GM12878 (cell line): ENCODE results near the gene BICC1. TPM values are rescaled to one million over a fixed set of nuclear protein-coding genes. Genes with fewer than 3 reads are reported as not detected.

Experiments used
- ATAC-seq: fragments of 200-7000 bp; cut with Tn5 transposase; 3 replicates; pipeline ENCODE4 v1.9.1; 2020; ENCODE audit warnings: mild to moderate bottlenecking, moderate library complexity
- BruUV-seq: library from RNA; stranded (reverse); fragments of 400-500 nt; replicated peaks from 2 replicates; lab custom pipeline; 2021; lab: Mats Ljungman, UMichigan
- CTCF ChIA-PET: fragments of 300-600 bp; sonication (Branson Sonifier 250); formaldehyde crosslinking; extraction: SDS; loops from one replicate; lab custom pipeline; 2021; ENCODE audit warnings: inconsistent platforms; lab: Yijun Ruan, JAX
- POLR2A ChIA-PET: fragments of 350-600 bp; formaldehyde crosslinking; extraction: SDS; loops from one replicate; lab custom pipeline; 2021; ENCODE audit warnings: inconsistent platforms; lab: Charles Lee
- RAD21 ChIA-PET: fragments of 300-600 bp; sonication (Branson Sonifier 250); formaldehyde crosslinking; loops from one replicate; lab custom pipeline; 2023; ENCODE audit warnings: antibody characterized with exemption; ENCODE audit not compliant: unreplicated experiment; lab: Charles Lee
- SMC1A ChIA-PET: fragments of 300-600 bp; sonication (Branson Sonifier 250); formaldehyde crosslinking; loops from one replicate; lab custom pipeline; 2023; ENCODE audit not compliant: unreplicated experiment, uncharacterized antibody; lab: Charles Lee
- DNase-seq: peaks from one replicate; pipeline ENCODE4 v3.0.0-alpha.2; 2011; ENCODE audit warnings: low read depth, low spot score
- FAIRE-seq: peaks from 3 replicates; lab custom pipeline; 2011; peaks lifted over from hg19 to GRCh38; lab: Jason Lieb, UNC
- H2AFZ ChIP-seq: 2 replicates; pipeline ENCODE4 v1.6.0; 2011; ENCODE audit warnings: low read depth, low read length, control low read depth; ENCODE audit not compliant: control insufficient read depth
- H3K27ac ChIP-seq: 2 replicates; pipeline ENCODE4 v1.5.1; 2011; ENCODE audit warnings: control low read depth; ENCODE audit not compliant: control insufficient read depth, insufficient read depth
- H3K27me3 ChIP-seq, 2 experiments: replicated peaks in 1 of 2; 2 replicates each; pipeline versions ENCODE4 v1.6.0 to v1.6.1; 2011; ENCODE audit warnings: low read length in 1 of 2; ENCODE audit not compliant: control insufficient read depth in 2 of 2, insufficient read depth in 2 of 2
- H3K36me3 ChIP-seq, 2 experiments: 2 replicates each; pipeline ENCODE4 v1.5.1; 2011; ENCODE audit warnings: low read length in 1 of 2; ENCODE audit not compliant: control insufficient read depth in 2 of 2, insufficient read depth in 2 of 2
- H3K4me1 ChIP-seq: 2 replicates; pipeline ENCODE4 v1.6.1; 2011; ENCODE audit warnings: mild to moderate bottlenecking, low read length, moderate library complexity, mixed read lengths; ENCODE audit not compliant: control insufficient read depth, insufficient read depth
- H3K4me2 ChIP-seq: 2 replicates; pipeline ENCODE4 v1.6.0; 2011; ENCODE audit warnings: control low read depth; ENCODE audit not compliant: control insufficient read depth, insufficient read depth
- H3K4me3 ChIP-seq: fragments of 200-600 bp; sonication (generic); 2 replicates; pipeline ENCODE4 v1.5.1; 2016
- H3K79me2 ChIP-seq: 2 replicates; pipeline ENCODE4 v1.6.0; 2011; ENCODE audit warnings: low read length; ENCODE audit not compliant: control insufficient read depth, insufficient read depth
- H3K9ac ChIP-seq: 2 replicates; pipeline ENCODE4 v1.8.0; 2011; ENCODE audit warnings: low read length, control low read depth, mixed read lengths; ENCODE audit not compliant: control insufficient read depth, insufficient read depth
- H3K9me3 ChIP-seq: replicated peaks from 3 replicates; pipeline ENCODE4 v1.5.1; 2011; ENCODE audit warnings: mild to moderate bottlenecking, low read length; ENCODE audit not compliant: control insufficient read depth, insufficient read depth
- H4K20me1 ChIP-seq: 2 replicates; pipeline ENCODE4 v1.6.0; 2011; ENCODE audit not compliant: control insufficient read depth, insufficient read depth
- EP300 ChIP-seq, 2 experiments: fragments of 150-350 bp in 1 of 2; IDR thresholded peaks; 2 replicates each; pipeline ENCODE4 v1.6.1; 2011 to 2012; ENCODE audit warnings: low read depth in 2 of 2, low read length in 2 of 2, borderline replicate concordance in 1 of 2, improper control_type of control experiment in 1 of 2, inconsistent platforms in 1 of 2; ENCODE audit not compliant: control insufficient read depth in 1 of 2
- ETV6 ChIP-seq, 2 experiments: fragments of 450-650 bp in 1 of 2; IDR thresholded peaks in 1 of 2; conservative IDR thresholded peaks in 1 of 2; 2 replicates each; pipeline ENCODE4 v1.6.1; 2014; ENCODE audit warnings: antibody characterized with exemption in 1 of 2, borderline replicate concordance in 1 of 2, low read depth in 1 of 2, mild to moderate bottlenecking in 1 of 2, moderate library complexity in 1 of 2
- JUNB ChIP-seq: IDR thresholded peaks from 2 replicates; pipeline ENCODE4 v1.6.1; 2016; ENCODE audit warnings: antibody characterized with exemption, mild to moderate bottlenecking
- MEF2A ChIP-seq: IDR thresholded peaks from 2 replicates; pipeline ENCODE4 v1.6.1; 2011; ENCODE audit warnings: low read depth, mild to moderate bottlenecking, low read length, moderate library complexity; ENCODE audit not compliant: insufficient read depth
- MXI1 ChIP-seq: fragments of 150-350 bp; IDR thresholded peaks from 2 replicates; pipeline ENCODE4 v1.6.1; 2011; ENCODE audit warnings: low read depth, mild to moderate bottlenecking, inconsistent platforms, low read length, improper control_type of control experiment
- NR2C2 ChIP-seq: IDR thresholded peaks from 2 replicates; pipeline ENCODE4 v1.6.1; 2011; ENCODE audit warnings: borderline replicate concordance, low read depth; ENCODE audit not compliant: control insufficient read depth, insufficient read length
- SMAD5 ChIP-seq: IDR thresholded peaks from 2 replicates; pipeline ENCODE4 v1.6.1; 2016; ENCODE audit warnings: antibody characterized with exemption, low read depth
- TCF3 ChIP-seq: IDR thresholded peaks from 2 replicates; pipeline ENCODE4 v1.6.1; 2012; ENCODE audit warnings: low read depth, mild to moderate bottlenecking, low read length, borderline replicate concordance; ENCODE audit not compliant: insufficient read depth
- ZNF24 ChIP-seq: fragments of 450-650 bp; IDR thresholded peaks from 2 replicates; pipeline ENCODE4 v1.6.1; 2017; ENCODE audit warnings: antibody characterized with exemption, mild to moderate bottlenecking
- WGBS: methylation state at CpG from one replicate; pipeline ENCODE4 v1.1.6; 2016; ENCODE audit warnings: low lambda C conversion rate; ENCODE audit not compliant: insufficient replicate concordance, insufficient coverage; ENCODE audit errors: missing lambda C conversion rate; 5-methylcytosine and 5-hydroxymethylcytosine counted together
- in situ Hi-C: fragments of 300-500 bp; cut with MboI; formaldehyde crosslinking; loops from 9 replicates; pipeline ENCODE4 v1.14.3; 2018; ENCODE audit warnings: mixed read lengths
- intact Hi-C: fragments of 100-400 bp; cut with micrococcal nuclease; formaldehyde crosslinking; loops from one replicate; pipeline ENCODE4 v1.14.2; 2022; ENCODE audit not compliant: unreplicated experiment
- polyA plus RNA-seq, 11 experiments: library from polyadenylated mRNA; depleted of rRNA in 4 of 11; unstranded in 6 of 11; stranded (reverse) in 5 of 11; fragments of >200 nt; fragmentation: Nextera tagmentation in 4 of 11; fragmentation: Illumina TruSeq in 1 of 11; extraction: Ambion mirVana in 4 of 11; extraction: Trizol in 1 of 11; gene quantifications; 1 replicate in 1 of 11; 2 replicates in 10 of 11; pipeline versions ENCODE4 v1.2.1 to v1.2.3, GENCODE V29; 2011 to 2016; ENCODE audit warnings: inconsistent platforms in 2 of 11, missing spikeins in 2 of 11, low read depth in 1 of 11
- total RNA-seq, 4 experiments: library from RNA; depleted of rRNA in 3 of 4; stranded (reverse); fragments of >200 nt in 3 of 4; fragmentation: Illumina TruSeq in 1 of 4; extraction: Trizol in 1 of 4; gene quantifications; 2 replicates each; pipeline versions ENCODE4 v1.2.1 to v1.2.3, GENCODE V29; 2013 to 2021
- TF ChIP-seq, protein P1 (sequence below), 3 experiments: IDR thresholded peaks in 2 of 3; conservative IDR thresholded peaks in 1 of 3; 2 replicates each; pipeline ENCODE4 v1.5.1; 2011; ENCODE audit warnings: low read depth in 3 of 3, low read length in 3 of 3, mild to moderate bottlenecking in 3 of 3, control low read depth in 2 of 3, moderate library complexity in 2 of 3, inconsistent platforms in 1 of 3, mixed read lengths in 1 of 3; ENCODE audit not compliant: control insufficient read depth in 2 of 3, insufficient read depth in 1 of 3; ENCODE audit errors: extremely low read depth in 1 of 3
- TF ChIP-seq, protein P2 (sequence below): fragments of 450-650 bp; IDR thresholded peaks from 2 replicates; pipeline ENCODE4 v1.6.1; 2017; ENCODE audit warnings: antibody characterized with exemption, mild to moderate bottlenecking, moderate library complexity
- TF ChIP-seq, protein P3 (sequence below): IDR thresholded peaks from 2 replicates; pipeline ENCODE4 v1.6.1; 2012; ENCODE audit warnings: low read depth, low read length, improper control_type of control experiment

The BICC1 gene
- total and polyA plus RNA-seq, 10 of the 15 experiments (the other 5 are each of a cell fraction or from before 2014, with no cell fraction given): 0.01 to 0.10 (median 0.04) TPM; not detected in 5

DNA sequence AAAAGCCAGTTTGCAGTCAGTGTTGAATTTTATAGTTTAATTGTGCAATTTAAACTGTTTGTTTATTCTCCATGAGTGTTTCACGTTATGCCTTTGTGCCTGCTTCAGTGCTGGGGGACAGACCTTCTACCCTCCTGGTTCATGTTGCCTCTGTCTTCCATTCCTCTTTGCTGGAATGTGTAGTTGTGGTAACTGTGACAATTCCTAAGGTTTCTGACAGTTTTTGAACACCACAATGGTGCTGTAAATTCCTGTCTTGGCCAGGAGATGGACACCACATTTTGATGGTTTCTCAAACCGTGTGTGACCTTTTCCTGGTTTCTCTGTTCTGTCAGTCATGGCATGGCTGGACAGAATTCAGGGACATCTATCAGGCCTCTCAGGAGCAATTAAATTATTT is 201.7 kb downstream of the BICC1 start:
- in situ Hi-C loops (no loop called here), intact Hi-C loops (no loop called here)
- H3K27me3 ChIP-seq: no peaks in the 10 kb centered on the region
- H3K36me3 ChIP-seq: no peaks in the 10 kb centered on the region
- no peak overlapping the region for H3K4me3 ChIP-seq
- ChIA-PET RAD21 (no interaction called here), POLR2A (interaction anchor here (0.5 kb wide), 1 partner anchor 1054 kb away, joined by 4 read pairs; no protein-coding TSS in a partner anchor), CTCF (no interaction called here), SMC1A (no interaction called here)
- no peaks in the 10 kb centered on the region for H3K79me2 ChIP-seq
- H3K9me3 ChIP-seq: no peaks in the 10 kb centered on the region
- H4K20me1 ChIP-seq: no peaks in the 10 kb centered on the region
- no peak for DNase-seq
- no peak for FAIRE-seq
- H3K4me1 ChIP-seq: no peaks in the 10 kb centered on the region
- no peak for ATAC-seq
- H3K27ac ChIP-seq: no peak overlapping the region
- BruUV-seq: no TSS peak
- no peak overlapping the region for H2AFZ ChIP-seq
- no peak overlapping the region for H3K4me2 ChIP-seq
- TF ChIP-seq, protein P1, sequence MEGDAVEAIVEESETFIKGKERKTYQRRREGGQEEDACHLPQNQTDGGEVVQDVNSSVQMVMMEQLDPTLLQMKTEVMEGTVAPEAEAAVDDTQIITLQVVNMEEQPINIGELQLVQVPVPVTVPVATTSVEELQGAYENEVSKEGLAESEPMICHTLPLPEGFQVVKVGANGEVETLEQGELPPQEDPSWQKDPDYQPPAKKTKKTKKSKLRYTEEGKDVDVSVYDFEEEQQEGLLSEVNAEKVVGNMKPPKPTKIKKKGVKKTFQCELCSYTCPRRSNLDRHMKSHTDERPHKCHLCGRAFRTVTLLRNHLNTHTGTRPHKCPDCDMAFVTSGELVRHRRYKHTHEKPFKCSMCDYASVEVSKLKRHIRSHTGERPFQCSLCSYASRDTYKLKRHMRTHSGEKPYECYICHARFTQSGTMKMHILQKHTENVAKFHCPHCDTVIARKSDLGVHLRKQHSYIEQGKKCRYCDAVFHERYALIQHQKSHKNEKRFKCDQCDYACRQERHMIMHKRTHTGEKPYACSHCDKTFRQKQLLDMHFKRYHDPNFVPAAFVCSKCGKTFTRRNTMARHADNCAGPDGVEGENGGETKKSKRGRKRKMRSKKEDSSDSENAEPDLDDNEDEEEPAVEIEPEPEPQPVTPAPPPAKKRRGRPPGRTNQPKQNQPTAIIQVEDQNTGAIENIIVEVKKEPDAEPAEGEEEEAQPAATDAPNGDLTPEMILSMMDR (IDR thresholded peaks at IDR 0.05 in 2 of 3, conservative IDR thresholded peaks at IDR 0.05 in 1 of 3; ENCODE audit: control insufficient read depth in 2 of 3, extremely low read depth in 1 of 3, insufficient read depth in 1 of 3, low read depth in 3 of 3, low read length in 3 of 3): no peak
- TF ChIP-seq ZNF24 (no peak), ETV6 (conservative IDR thresholded peaks at IDR 0.05 in 1 of 2, IDR thresholded peaks at IDR 0.05 in 1 of 2; ENCODE audit: borderline replicate concordance in 1 of 2, low read depth in 1 of 2) (no peak), MEF2A (no peak), NR2C2 (no peak), EP300 (IDR thresholded peaks at IDR 0.05; ENCODE audit: borderline replicate concordance in 1 of 2, control insufficient read depth in 1 of 2, low read depth in 2 of 2, low read length in 2 of 2) (no peak), SMAD5 (no peak), JUNB (no peak), MXI1 (no peak), TCF3 (no peak)
- TF ChIP-seq, protein P2, sequence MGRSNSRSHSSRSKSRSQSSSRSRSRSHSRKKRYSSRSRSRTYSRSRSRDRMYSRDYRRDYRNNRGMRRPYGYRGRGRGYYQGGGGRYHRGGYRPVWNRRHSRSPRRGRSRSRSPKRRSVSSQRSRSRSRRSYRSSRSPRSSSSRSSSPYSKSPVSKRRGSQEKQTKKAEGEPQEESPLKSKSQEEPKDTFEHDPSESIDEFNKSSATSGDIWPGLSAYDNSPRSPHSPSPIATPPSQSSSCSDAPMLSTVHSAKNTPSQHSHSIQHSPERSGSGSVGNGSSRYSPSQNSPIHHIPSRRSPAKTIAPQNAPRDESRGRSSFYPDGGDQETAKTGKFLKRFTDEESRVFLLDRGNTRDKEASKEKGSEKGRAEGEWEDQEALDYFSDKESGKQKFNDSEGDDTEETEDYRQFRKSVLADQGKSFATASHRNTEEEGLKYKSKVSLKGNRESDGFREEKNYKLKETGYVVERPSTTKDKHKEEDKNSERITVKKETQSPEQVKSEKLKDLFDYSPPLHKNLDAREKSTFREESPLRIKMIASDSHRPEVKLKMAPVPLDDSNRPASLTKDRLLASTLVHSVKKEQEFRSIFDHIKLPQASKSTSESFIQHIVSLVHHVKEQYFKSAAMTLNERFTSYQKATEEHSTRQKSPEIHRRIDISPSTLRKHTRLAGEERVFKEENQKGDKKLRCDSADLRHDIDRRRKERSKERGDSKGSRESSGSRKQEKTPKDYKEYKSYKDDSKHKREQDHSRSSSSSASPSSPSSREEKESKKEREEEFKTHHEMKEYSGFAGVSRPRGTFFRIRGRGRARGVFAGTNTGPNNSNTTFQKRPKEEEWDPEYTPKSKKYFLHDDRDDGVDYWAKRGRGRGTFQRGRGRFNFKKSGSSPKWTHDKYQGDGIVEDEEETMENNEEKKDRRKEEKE: no peak
- TF ChIP-seq, protein P3, sequence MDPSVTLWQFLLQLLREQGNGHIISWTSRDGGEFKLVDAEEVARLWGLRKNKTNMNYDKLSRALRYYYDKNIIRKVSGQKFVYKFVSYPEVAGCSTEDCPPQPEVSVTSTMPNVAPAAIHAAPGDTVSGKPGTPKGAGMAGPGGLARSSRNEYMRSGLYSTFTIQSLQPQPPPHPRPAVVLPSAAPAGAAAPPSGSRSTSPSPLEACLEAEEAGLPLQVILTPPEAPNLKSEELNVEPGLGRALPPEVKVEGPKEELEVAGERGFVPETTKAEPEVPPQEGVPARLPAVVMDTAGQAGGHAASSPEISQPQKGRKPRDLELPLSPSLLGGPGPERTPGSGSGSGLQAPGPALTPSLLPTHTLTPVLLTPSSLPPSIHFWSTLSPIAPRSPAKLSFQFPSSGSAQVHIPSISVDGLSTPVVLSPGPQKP: no peak
- 0% methylated on average over 2 of the region's 2 CpGs for WGBS
- no peak overlapping the region for H3K9ac ChIP-seq
